HG03439 (cell line): Measurements from ENCODE around the gene TUFT1.

Source experiments
- ATAC-seq: cut with Tn5 transposase; IDR thresholded peaks from one replicate; pipeline ENCODE4 v1.9.1; 2021; ENCODE audit warnings: mild to moderate bottlenecking, moderate library complexity; ENCODE audit not compliant: unreplicated experiment

TUFT1 gene

GRCh38 chr1:151536499-151536898, 3.6 kb upstream of the TUFT1 start:
- no peak for ATAC-seq

- no peak for ATAC-seq
Measured at GRCh38 chr1:151537112-151537511, 3.0 kb upstream of the TUFT1 start.

GRCh38 chr1:151539321-151540020, 638 bp upstream of the TUFT1 start:
- ATAC-seq = peak; percentile 39

GRCh38 chr1:151540982-151541377, 871 bp downstream of the TUFT1 start:
- ATAC-seq = no peak

- ATAC-seq = no peak
Measured at GRCh38 chr1:151541752-151542151, 1.6 kb downstream of the TUFT1 start.

- no peak for ATAC-seq
Measured at GRCh38 chr1:151542710-151543129, 2.6 kb downstream of the TUFT1 start.

- no peak for ATAC-seq
Measured at GRCh38 chr1:151545542-151545941, 5.4 kb downstream of the TUFT1 start.

- ATAC-seq = no peak
Measured at GRCh38 chr1:151546011-151546925, 6.2 kb downstream of the TUFT1 start.

GRCh38 chr1:151547119-151547899, 7.2 kb downstream of the TUFT1 start:
- no peak for ATAC-seq

GRCh38 chr1:151547900-151548230, 7.8 kb downstream of the TUFT1 start:
- no peak for ATAC-seq

- ATAC-seq = no peak
Measured at GRCh38 chr1:151549199-151549598, 9.1 kb downstream of the TUFT1 start.

- no peak for ATAC-seq
Measured at GRCh38 chr1:151553659-151554058, 13.6 kb downstream of the TUFT1 start.

- no peak for ATAC-seq
Measured at GRCh38 chr1:151556052-151556451, 15.9 kb downstream of the TUFT1 start.

GRCh38 chr1:151562661-151563060, 22.6 kb downstream of the TUFT1 start:
- no peak for ATAC-seq

- no peak for ATAC-seq
Measured at GRCh38 chr1:151563376-151563775, 23.3 kb downstream of the TUFT1 start.

- ATAC-seq = no peak
Measured at GRCh38 chr1:151565502-151566189, 25.5 kb downstream of the TUFT1 start.

- ATAC-seq = no peak
Measured at GRCh38 chr1:151568626-151569088, 28.5 kb downstream of the TUFT1 start.

GRCh38 chr1:151570819-151571218, 30.7 kb downstream of the TUFT1 start:
- ATAC-seq = no peak

GRCh38 chr1:151574575-151575529, 34.7 kb downstream of the TUFT1 start:
- no peak for ATAC-seq

- no peak for ATAC-seq
Measured at GRCh38 chr1:151577173-151577572, 37.1 kb downstream of the TUFT1 start.
